CD4-positive, alpha-beta T cell (primary cell): Measurements from ENCODE around the gene CEBPB. TPM values are rescaled to one million over a fixed set of nuclear protein-coding genes. Genes with fewer than 3 reads are reported as not detected.

Experiments
- ATAC-seq: fragments of 200-7000 bp; cut with Tn5 transposase; one replicate; pipeline ENCODE4 v1.10.0; 2022; ENCODE audit warnings: mild to moderate bottlenecking; ENCODE audit not compliant: poor library complexity
- CTCF ChIA-PET: fragments of 350-600 bp; sonication (Branson Sonifier 250); formaldehyde crosslinking; loops from one replicate; lab custom pipeline; 2021; ENCODE audit warnings: antibody characterized with exemption, inconsistent platforms; lab: Charles Lee
- POLR2A ChIA-PET: fragments of 350-600 bp; sonication (Branson Sonifier 250); formaldehyde crosslinking; loops from one replicate; lab custom pipeline; 2021; ENCODE audit warnings: antibody characterized with exemption, inconsistent platforms; lab: Charles Lee
- DNase-seq, 14 experiments: peaks; one replicate each; pipeline ENCODE4 v3.0.0-alpha.2; 2013 to 2020; ENCODE audit warnings: mixed read lengths in 2 of 14
- H3K27ac ChIP-seq, 2 donors: one replicate each; pipeline versions ENCODE4 v1.5.1 to v1.7.0; 2013; ENCODE audit warnings: low read length in 2 of 2, low read depth in 1 of 2, mild to moderate bottlenecking in 1 of 2
- H3K27me3 ChIP-seq, 2 experiments: 1 replicate in 1 of 2; 2 replicates in 1 of 2; pipeline versions ENCODE4 v1.6.1 to v1.7.0; 2013; ENCODE audit warnings: low read length in 2 of 2, control low read depth in 1 of 2, mild to moderate bottlenecking in 1 of 2, moderate library complexity in 1 of 2; ENCODE audit not compliant: insufficient read depth in 2 of 2, control insufficient read depth in 1 of 2
- H3K36me3 ChIP-seq: one replicate; pipeline ENCODE4 v1.6.1; 2013; ENCODE audit warnings: low read length, control low read depth; ENCODE audit not compliant: insufficient read depth
- H3K4me1 ChIP-seq: one replicate; pipeline ENCODE4 v1.6.1; 2013; ENCODE audit warnings: low read length, control low read depth; ENCODE audit not compliant: insufficient read depth
- H3K4me3 ChIP-seq: one replicate; pipeline ENCODE4 v1.5.1; 2013; ENCODE audit warnings: mild to moderate bottlenecking, low read length, moderate library complexity
- H3K9me3 ChIP-seq, 2 experiments: 1 replicate in 1 of 2; 2 replicates in 1 of 2; pipeline versions ENCODE4 v1.6.1 to v1.7.0; 2013; ENCODE audit warnings: low read length in 2 of 2, mild to moderate bottlenecking in 2 of 2, control low read depth in 1 of 2, moderate library complexity in 1 of 2; ENCODE audit not compliant: control insufficient read depth in 1 of 2, insufficient read depth in 1 of 2
- H3K27ac Mint-ChIP-seq: one replicate; pipeline ENCODE4 v1.8.0; 2020; ENCODE audit warnings: mixed read lengths
- H3K27me3 Mint-ChIP-seq: one replicate; pipeline ENCODE4 v1.8.0; 2021; ENCODE audit warnings: mixed read lengths
- H3K36me3 Mint-ChIP-seq: one replicate; pipeline ENCODE4 v1.8.0; 2021; ENCODE audit warnings: low read depth, mixed read lengths
- H3K4me1 Mint-ChIP-seq: one replicate; pipeline ENCODE4 v1.8.0; 2021; ENCODE audit warnings: low read depth, mixed read lengths
- H3K4me3 Mint-ChIP-seq: one replicate; pipeline ENCODE4 v1.8.0; 2020; ENCODE audit warnings: mild to moderate bottlenecking, mixed read lengths
- H3K9me3 Mint-ChIP-seq: one replicate; pipeline ENCODE4 v1.8.0; 2020; ENCODE audit warnings: mixed read lengths
- intact Hi-C, 2 experiments: fragments of 100-400 bp; cut with DNase I in 1 of 2; cut with micrococcal nuclease in 1 of 2; formaldehyde crosslinking; loops; one replicate each; pipeline versions ENCODE4 v1.15.1 to v1.9.0; 2023 to 2025; cut with DNase I, micrococcal nuclease
- total RNA-seq, 174 experiments: library from RNA in 2 of 174; stranded (reverse) in 2 of 174; gene quantifications; one replicate each; pipeline ENCODE4 v1.2.3 and lab custom pipeline; 2021 to 2026
- TF ChIP-seq, protein P1 (sequence below): fragments of 200-600 bp; IDR thresholded peaks from one replicate; pipeline ENCODE4 v1.8.0; 2022; ENCODE audit warnings: antibody characterized with exemption, mild to moderate bottlenecking

The CEBPB gene
- total RNA-seq, 2 experiments from 2014 or later = 40.7 to 43.9 TPM

DNA sequence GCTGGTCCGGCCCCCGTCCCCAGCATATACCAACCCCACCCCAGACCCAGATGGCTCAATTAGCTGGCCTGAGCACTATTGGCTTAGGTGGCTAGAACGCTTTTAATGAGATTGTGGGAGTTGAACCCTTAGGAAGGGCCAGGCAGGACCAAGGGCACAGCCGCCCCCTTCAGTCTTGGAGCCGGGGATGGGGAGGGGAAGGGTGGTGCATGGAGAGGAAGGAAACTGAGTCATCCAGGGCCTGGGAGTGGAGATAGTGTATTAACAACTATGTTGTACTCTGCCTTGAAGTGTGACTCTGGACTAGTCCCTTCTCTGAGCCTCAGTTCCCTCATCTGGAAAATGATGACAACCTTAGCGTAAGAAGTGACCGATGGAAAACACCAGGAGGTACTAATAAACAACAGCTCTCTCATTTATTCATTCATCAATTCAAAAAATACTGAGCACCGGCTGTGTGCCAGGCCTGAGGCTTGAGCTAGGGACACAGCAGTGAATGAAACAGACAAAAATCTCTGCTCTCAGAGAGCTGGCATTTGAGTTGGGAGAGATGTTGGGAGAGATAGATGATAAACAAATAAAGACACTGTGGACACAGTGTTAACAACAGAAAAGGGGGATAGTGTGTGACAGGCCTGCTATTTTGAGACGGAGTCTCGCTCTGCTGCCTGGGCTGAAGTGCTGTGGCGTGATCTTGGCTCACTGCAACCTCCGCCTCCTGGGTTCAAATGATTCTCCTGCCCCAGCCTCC lies 48.6 kb upstream of the CEBPB start:
- H3K9me3 Mint-ChIP-seq = no peaks in the 10 kb centered on the region
- H3K27me3 Mint-ChIP-seq = no peaks in the 10 kb centered on the region
- H3K36me3 ChIP-seq = peaks cover 49% of the 10 kb centered on the region
- no peak overlapping the region for H3K27ac ChIP-seq
- DNase-seq (no peak), ATAC-seq (no peak)
- TF ChIP-seq, protein P1, sequence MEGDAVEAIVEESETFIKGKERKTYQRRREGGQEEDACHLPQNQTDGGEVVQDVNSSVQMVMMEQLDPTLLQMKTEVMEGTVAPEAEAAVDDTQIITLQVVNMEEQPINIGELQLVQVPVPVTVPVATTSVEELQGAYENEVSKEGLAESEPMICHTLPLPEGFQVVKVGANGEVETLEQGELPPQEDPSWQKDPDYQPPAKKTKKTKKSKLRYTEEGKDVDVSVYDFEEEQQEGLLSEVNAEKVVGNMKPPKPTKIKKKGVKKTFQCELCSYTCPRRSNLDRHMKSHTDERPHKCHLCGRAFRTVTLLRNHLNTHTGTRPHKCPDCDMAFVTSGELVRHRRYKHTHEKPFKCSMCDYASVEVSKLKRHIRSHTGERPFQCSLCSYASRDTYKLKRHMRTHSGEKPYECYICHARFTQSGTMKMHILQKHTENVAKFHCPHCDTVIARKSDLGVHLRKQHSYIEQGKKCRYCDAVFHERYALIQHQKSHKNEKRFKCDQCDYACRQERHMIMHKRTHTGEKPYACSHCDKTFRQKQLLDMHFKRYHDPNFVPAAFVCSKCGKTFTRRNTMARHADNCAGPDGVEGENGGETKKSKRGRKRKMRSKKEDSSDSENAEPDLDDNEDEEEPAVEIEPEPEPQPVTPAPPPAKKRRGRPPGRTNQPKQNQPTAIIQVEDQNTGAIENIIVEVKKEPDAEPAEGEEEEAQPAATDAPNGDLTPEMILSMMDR = no peak
- peaks cover 59% of the 10 kb centered on the region for H3K36me3 Mint-ChIP-seq
- no peak overlapping the region for H3K4me3 Mint-ChIP-seq
- peaks cover 33% of the 10 kb centered on the region for H3K4me1 ChIP-seq
- H3K4me3 ChIP-seq = no peak overlapping the region
- H3K27me3 ChIP-seq = no peaks in the 10 kb centered on the region
- POLR2A ChIA-PET = interaction anchor here (1.1 kb wide), 1 partner anchor 11 kb away, joined by 3 read pairs; the partner anchor contains the start of gene PEDS1
- peaks cover 32% of the 10 kb centered on the region for H3K4me1 Mint-ChIP-seq
- CTCF ChIA-PET = interaction anchor here (0.9 kb wide), 1 partner anchor 27 kb away, joined by 3 read pairs; no protein-coding TSS in a partner anchor
- H3K27ac Mint-ChIP-seq = peak overlapping the region; percentile 42
- intact Hi-C loops = no loop called here
- no peaks in the 10 kb centered on the region for H3K9me3 ChIP-seq

DNA sequence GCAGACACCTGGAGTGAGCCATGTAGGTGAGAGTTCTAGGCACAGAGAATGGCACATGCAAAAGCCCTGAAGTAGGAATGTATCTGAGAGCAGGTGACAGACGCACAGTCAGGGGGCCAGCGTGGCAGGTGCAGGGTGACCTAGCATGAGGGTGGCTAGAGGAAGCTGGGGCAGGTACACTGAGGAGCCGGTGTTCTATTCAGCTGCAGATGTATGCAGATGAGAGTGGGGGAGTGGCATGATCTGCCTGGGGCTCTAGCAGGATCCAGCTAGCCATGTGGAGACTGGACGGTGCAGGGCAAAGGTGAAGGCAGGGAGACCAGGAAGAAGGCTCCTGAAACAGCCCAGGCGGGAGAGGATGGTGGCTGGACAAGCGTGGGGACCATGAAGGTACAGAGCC lies 47.8 kb upstream of the CEBPB start:
- ChIA-PET POLR2A (interaction anchor here (1.1 kb wide), 1 partner anchor 10 kb away, joined by 3 read pairs; the partner anchor contains the start of gene PEDS1), CTCF (no interaction called here)
- H3K27ac ChIP-seq = no peak overlapping the region
- no peak overlapping the region for H3K4me3 ChIP-seq
- Mint-ChIP-seq H3K9me3 (no peaks in the 10 kb centered on the region), H3K4me1 (peaks cover 41% of the 10 kb centered on the region), H3K27me3 (no peaks in the 10 kb centered on the region), H3K4me3 (peak overlapping the region; percentile 20), H3K27ac (peak overlapping the region; percentile 53), H3K36me3 (peaks cover 59% of the 10 kb centered on the region)
- intact Hi-C loops = no loop called here
- H3K9me3 ChIP-seq = no peaks in the 10 kb centered on the region
- no peaks in the 10 kb centered on the region for H3K27me3 ChIP-seq
- H3K36me3 ChIP-seq = peaks cover 43% of the 10 kb centered on the region
- H3K4me1 ChIP-seq = peaks cover 41% of the 10 kb centered on the region
- TF ChIP-seq, protein P1 = no peak
- no peak for ATAC-seq
- no peak for DNase-seq

DNA sequence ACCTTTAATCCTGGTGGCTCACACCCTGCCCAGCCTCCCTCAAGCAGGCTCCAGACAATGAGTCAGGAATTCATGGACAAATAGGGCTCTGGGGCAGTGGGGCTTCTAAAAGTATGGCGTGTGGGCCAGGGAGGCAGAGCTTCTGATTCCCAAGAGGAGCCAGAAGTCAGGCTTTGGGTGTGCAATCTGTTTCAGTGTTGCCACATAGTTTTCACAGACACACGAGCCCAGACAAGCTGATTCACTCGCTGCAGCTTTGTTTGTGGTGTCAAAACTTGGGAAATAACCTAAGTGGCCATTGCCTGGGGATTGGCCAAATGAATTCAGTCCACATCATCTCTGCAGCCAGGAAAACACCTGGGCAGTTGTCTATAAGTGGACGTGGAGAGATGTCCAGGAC lies 46.3 kb upstream of the CEBPB start:
- no peak overlapping the region for H3K4me3 Mint-ChIP-seq
- no peak overlapping the region for H3K27ac Mint-ChIP-seq
- intact Hi-C loops = no loop called here
- no peak overlapping the region for H3K27ac ChIP-seq
- ChIA-PET CTCF (interaction anchor here (1.0 kb wide), 1 partner anchor 25 kb away, joined by 3 read pairs; no protein-coding TSS in a partner anchor), POLR2A (interaction anchor here (1.0 to 1.4 kb wide), 2 partner anchors 10 to 29 kb away, joined by 5 to 6 read pairs; partner anchors contain the start of gene PEDS1)
- no peaks in the 10 kb centered on the region for H3K27me3 Mint-ChIP-seq
- DNase-seq (peak in 2 of 14 experiments; percentile 58 to 72), ATAC-seq (no peak)
- peaks cover 54% of the 10 kb centered on the region for H3K4me1 Mint-ChIP-seq
- no peaks in the 10 kb centered on the region for H3K27me3 ChIP-seq
- TF ChIP-seq, protein P1 = no peak
- H3K4me1 ChIP-seq = peaks cover 51% of the 10 kb centered on the region
- no peaks in the 10 kb centered on the region for H3K9me3 ChIP-seq
- no peak overlapping the region for H3K4me3 ChIP-seq
- no peaks in the 10 kb centered on the region for H3K9me3 Mint-ChIP-seq
- H3K36me3 ChIP-seq = peaks cover 45% of the 10 kb centered on the region
- peaks cover 65% of the 10 kb centered on the region for H3K36me3 Mint-ChIP-seq
